Liver (tissue), 9 donors: ENCODE measurements around the gene ZNF569. TPM values are rescaled to one million over a fixed set of nuclear protein-coding genes. Genes with fewer than 3 reads are reported as not detected.

Source experiments
- DNase-seq: peaks from one replicate; pipeline ENCODE4 v3.0.0-alpha.2; 2017; ENCODE audit warnings: low spot score
- H3K27ac ChIP-seq, 2 donors: one replicate each; pipeline ENCODE4 v1.7.0; 2013; ENCODE audit warnings: inconsistent platforms in 2 of 2, low read length in 2 of 2, control low read depth in 1 of 2, low read depth in 1 of 2, mild to moderate bottlenecking in 1 of 2
- H3K27me3 ChIP-seq, 4 donors: one replicate each; pipeline versions ENCODE4 v1.6.1 to v1.7.0; 2013; ENCODE audit warnings: low read length in 3 of 4, inconsistent platforms in 1 of 4, mild to moderate bottlenecking in 1 of 4, moderate library complexity in 1 of 4; ENCODE audit not compliant: control insufficient read depth in 4 of 4, insufficient read depth in 4 of 4
- H3K36me3 ChIP-seq, 4 donors: one replicate each; pipeline versions ENCODE4 v1.6.1 to v1.7.0; 2013; ENCODE audit warnings: low read length in 3 of 4, mild to moderate bottlenecking in 3 of 4, low read depth in 1 of 4, moderate library complexity in 1 of 4; ENCODE audit not compliant: control insufficient read depth in 4 of 4, insufficient read depth in 3 of 4
- H3K4me1 ChIP-seq, 4 donors: one replicate each; pipeline versions ENCODE4 v1.6.1 to v1.7.0; 2013; ENCODE audit warnings: low read length in 3 of 4, mild to moderate bottlenecking in 3 of 4, moderate library complexity in 1 of 4; ENCODE audit not compliant: control insufficient read depth in 4 of 4, insufficient read depth in 4 of 4
- H3K4me3 ChIP-seq, 3 donors: one replicate each; pipeline versions ENCODE4 v1.6.1 to v1.7.0; 2013; ENCODE audit warnings: low read length in 3 of 3, control low read depth in 1 of 3, low read depth in 1 of 3, mild to moderate bottlenecking in 1 of 3
- H3K9ac ChIP-seq, 2 donors: one replicate each; pipeline ENCODE4 v1.7.0; 2013; ENCODE audit warnings: low read length in 2 of 2, mild to moderate bottlenecking in 2 of 2, moderate library complexity in 2 of 2, control low read depth in 1 of 2, low read depth in 1 of 2
- H3K9me3 ChIP-seq, 4 donors: one replicate each; pipeline versions ENCODE4 v1.6.1 to v1.7.0; 2013; ENCODE audit warnings: low read length in 3 of 4; ENCODE audit not compliant: control insufficient read depth in 4 of 4
- EGR1 ChIP-seq, 2 donors: IDR thresholded peaks; 2 replicates each; pipeline ENCODE4 v1.6.1; 2016 to 2018; ENCODE audit warnings: antibody characterized with exemption in 2 of 2, low read depth in 2 of 2
- FOXA2 ChIP-seq: IDR thresholded peaks from 2 replicates; pipeline ENCODE4 v1.6.1; 2016; ENCODE audit warnings: antibody characterized with exemption
- GABPA ChIP-seq, 2 donors: IDR thresholded peaks in 1 of 2; conservative IDR thresholded peaks in 1 of 2; 2 replicates each; pipeline ENCODE4 v1.6.1; 2016; ENCODE audit warnings: antibody characterized with exemption in 2 of 2, mild to moderate bottlenecking in 1 of 2, moderate library complexity in 1 of 2
- HNF4A ChIP-seq, 2 donors: conservative IDR thresholded peaks; 2 replicates each; pipeline ENCODE4 v1.6.1; 2016; ENCODE audit warnings: antibody characterized with exemption in 2 of 2, mild to moderate bottlenecking in 2 of 2
- JUND ChIP-seq, 2 donors: IDR thresholded peaks; 2 replicates each; pipeline ENCODE4 v1.6.1; 2016; ENCODE audit warnings: antibody characterized with exemption in 2 of 2
- NR2F2 ChIP-seq: IDR thresholded peaks from 2 replicates; pipeline ENCODE4 v1.6.1; 2016; ENCODE audit warnings: antibody characterized with exemption
- RAD21 ChIP-seq, 2 donors: IDR thresholded peaks; 2 replicates each; pipeline ENCODE4 v1.6.1; 2016; ENCODE audit warnings: antibody characterized with exemption in 2 of 2, mild to moderate bottlenecking in 2 of 2
- SP1 ChIP-seq: IDR thresholded peaks from 2 replicates; pipeline ENCODE4 v1.6.1; 2018; ENCODE audit warnings: antibody characterized with exemption, mild to moderate bottlenecking
- TAF1 ChIP-seq: conservative IDR thresholded peaks from 2 replicates; pipeline ENCODE4 v1.6.1; 2016; ENCODE audit warnings: antibody characterized with exemption, mild to moderate bottlenecking
- YY1 ChIP-seq: IDR thresholded peaks from 2 replicates; pipeline ENCODE4 v1.6.1; 2016; ENCODE audit warnings: antibody characterized with exemption, mild to moderate bottlenecking
- WGBS: extraction: QIAGEN DNeasy Blood & Tissue Kit; methylation state at CpG from one replicate; pipeline ENCODE4 v1.1.7; 2013; 5-methylcytosine and 5-hydroxymethylcytosine counted together
- polyA plus RNA-seq, 2 donors: library from polyadenylated mRNA; stranded (reverse) in 1 of 2; unstranded in 1 of 2; fragments of 200-250 nt in 1 of 2; fragments of >200 nt in 1 of 2; fragmentation: Nextera tagmentation in 1 of 2; extraction: Ambion mirVana in 1 of 2; gene quantifications; one replicate each; pipeline versions ENCODE4 v1.2.1 to v1.2.3, GENCODE V29; 2013 to 2015
- total RNA-seq, 2 donors: library from RNA; depleted of rRNA; stranded (reverse); fragments of >200 nt; gene quantifications; one replicate each; pipeline ENCODE4 v1.2.3, GENCODE V29; 2014
- TF ChIP-seq, protein P1 (sequence below): IDR thresholded peaks from 2 replicates; pipeline ENCODE4 v1.6.1; 2016; ENCODE audit warnings: antibody characterized with exemption, mild to moderate bottlenecking
- TF ChIP-seq, protein P2 (sequence below): IDR thresholded peaks from 2 replicates; pipeline ENCODE4 v1.6.1; 2016; ENCODE audit warnings: antibody characterized with exemption
- donor health status: healthy.
- donor health status: healthy.
- donor health status: healthy.
- donor health status: healthy.
- donor health status: healthy.

ZNF569 gene
- total and polyA plus RNA-seq, 4 donors = 0.90 to 6.2 (median 1.3) TPM

DNA sequence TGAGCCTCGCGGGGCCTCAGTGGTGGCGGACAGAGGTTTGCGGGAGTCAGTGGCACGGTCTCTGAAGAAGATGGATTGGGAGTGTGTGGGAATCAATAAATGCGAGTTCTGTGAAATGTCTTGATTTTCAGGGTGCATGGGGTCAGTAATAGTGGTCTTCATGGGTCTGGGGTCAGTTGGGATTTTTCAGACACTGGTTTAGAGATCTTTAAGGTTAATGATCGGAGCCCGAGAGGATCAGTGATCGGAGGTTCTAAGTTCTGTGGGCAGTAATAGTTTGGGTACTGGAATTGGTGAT, 39.9 kb upstream of the ZNF569 start:
- WGBS = 2% methylated on average over 9 of the region's 9 CpGs
- H3K27ac ChIP-seq = no peak overlapping the region
- peak overlapping the region in 1 of 2 donors; percentile 17 for H3K9ac ChIP-seq
- H3K9me3 ChIP-seq = peaks cover 19 to 36% (median 25%) of the 10 kb centered on the region in 4 donors
- TF ChIP-seq FOXA2 (no peak), HNF4A (conservative IDR thresholded peaks at IDR 0.05) (no peak)
- H3K27me3 ChIP-seq = no peaks in the 10 kb centered on the region
- no peaks in the 10 kb centered on the region for H3K36me3 ChIP-seq
- DNase-seq = no peak
- H3K4me3 ChIP-seq = peak overlapping the region; percentile 50 to 67 (median 60)
- no peaks in the 10 kb centered on the region for H3K4me1 ChIP-seq

DNA sequence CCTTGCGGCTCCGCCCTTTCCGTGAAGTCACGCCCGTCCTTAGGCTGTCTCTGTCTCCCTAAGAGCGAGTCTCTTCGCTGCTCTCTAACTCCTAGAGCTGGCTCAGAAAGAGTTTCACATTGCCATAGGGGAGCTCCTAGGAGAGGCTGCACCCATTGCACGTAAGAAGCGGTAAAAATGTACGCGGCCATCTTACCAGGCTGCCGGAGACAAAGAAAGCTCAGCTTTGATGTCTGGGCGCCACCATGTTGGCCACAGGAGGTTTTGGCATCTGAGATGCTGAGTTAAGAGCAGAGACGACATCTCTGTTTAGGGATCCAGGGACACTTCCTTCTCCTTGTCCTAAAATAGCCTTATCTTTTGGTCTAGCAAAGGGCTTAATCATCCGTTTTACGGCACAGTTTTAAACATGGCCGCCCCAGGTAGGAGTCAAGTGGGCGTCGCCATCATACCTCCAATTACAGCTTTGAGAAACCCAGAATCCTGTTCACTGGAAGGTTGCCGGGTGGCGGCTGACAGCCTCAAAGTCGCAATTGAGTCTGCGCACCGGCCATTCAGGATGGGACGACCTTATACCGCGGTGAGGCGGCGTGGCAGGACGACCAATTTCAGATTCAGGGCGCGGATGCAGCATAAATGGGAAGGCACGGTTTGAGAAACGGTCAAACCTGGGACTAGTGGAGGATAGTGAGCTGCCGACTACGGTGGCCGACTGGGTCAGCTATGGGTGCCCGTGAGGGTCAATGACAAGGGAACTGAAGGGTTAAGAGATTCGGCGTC, 39.3 kb upstream of the ZNF569 start, which contains the start of gene ZNF793:
Gene ZNF793 (plus strand): TSS at position 553 of the 780 bp plus-strand sequence. CDS start 16,501 bp downstream, outside the sequence.
- no peaks in the 10 kb centered on the region for H3K4me1 ChIP-seq
- peak within 1 kb of the TSS in 1 of 2 donors; percentile 60 for H3K9ac ChIP-seq
- peak within 1 kb of the TSS; percentile 50 to 67 (median 60) for H3K4me3 ChIP-seq
- WGBS = 2% methylated on average over 40 of the region's 40 CpGs
- peaks cover 17 to 32% (median 25%) of the 10 kb centered on the region in 4 donors for H3K9me3 ChIP-seq
- no peaks in the 10 kb centered on the region for H3K36me3 ChIP-seq
- DNase-seq = peak; percentile 73
- peak within 1 kb of the TSS; percentile 63 to 68 for H3K27ac ChIP-seq
- H3K27me3 ChIP-seq = no peaks in the 10 kb centered on the region
- TF ChIP-seq RAD21 (IDR thresholded peaks at IDR 0.05) = no peak
- TF ChIP-seq EGR1 (IDR thresholded peaks at IDR 0.05; ENCODE audit: low read depth in 2 of 2) = no peak
- TF ChIP-seq, protein P1, sequence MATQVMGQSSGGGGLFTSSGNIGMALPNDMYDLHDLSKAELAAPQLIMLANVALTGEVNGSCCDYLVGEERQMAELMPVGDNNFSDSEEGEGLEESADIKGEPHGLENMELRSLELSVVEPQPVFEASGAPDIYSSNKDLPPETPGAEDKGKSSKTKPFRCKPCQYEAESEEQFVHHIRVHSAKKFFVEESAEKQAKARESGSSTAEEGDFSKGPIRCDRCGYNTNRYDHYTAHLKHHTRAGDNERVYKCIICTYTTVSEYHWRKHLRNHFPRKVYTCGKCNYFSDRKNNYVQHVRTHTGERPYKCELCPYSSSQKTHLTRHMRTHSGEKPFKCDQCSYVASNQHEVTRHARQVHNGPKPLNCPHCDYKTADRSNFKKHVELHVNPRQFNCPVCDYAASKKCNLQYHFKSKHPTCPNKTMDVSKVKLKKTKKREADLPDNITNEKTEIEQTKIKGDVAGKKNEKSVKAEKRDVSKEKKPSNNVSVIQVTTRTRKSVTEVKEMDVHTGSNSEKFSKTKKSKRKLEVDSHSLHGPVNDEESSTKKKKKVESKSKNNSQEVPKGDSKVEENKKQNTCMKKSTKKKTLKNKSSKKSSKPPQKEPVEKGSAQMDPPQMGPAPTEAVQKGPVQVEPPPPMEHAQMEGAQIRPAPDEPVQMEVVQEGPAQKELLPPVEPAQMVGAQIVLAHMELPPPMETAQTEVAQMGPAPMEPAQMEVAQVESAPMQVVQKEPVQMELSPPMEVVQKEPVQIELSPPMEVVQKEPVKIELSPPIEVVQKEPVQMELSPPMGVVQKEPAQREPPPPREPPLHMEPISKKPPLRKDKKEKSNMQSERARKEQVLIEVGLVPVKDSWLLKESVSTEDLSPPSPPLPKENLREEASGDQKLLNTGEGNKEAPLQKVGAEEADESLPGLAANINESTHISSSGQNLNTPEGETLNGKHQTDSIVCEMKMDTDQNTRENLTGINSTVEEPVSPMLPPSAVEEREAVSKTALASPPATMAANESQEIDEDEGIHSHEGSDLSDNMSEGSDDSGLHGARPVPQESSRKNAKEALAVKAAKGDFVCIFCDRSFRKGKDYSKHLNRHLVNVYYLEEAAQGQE = no peak
- peak; percentile 97 for TF ChIP-seq YY1
- no peak for TF ChIP-seq FOXA2
- TF ChIP-seq GABPA (IDR thresholded peaks at IDR 0.05 in 1 of 2, conservative IDR thresholded peaks at IDR 0.05 in 1 of 2) = no peak
- TF ChIP-seq TAF1 = no peak
- TF ChIP-seq, protein P2, sequence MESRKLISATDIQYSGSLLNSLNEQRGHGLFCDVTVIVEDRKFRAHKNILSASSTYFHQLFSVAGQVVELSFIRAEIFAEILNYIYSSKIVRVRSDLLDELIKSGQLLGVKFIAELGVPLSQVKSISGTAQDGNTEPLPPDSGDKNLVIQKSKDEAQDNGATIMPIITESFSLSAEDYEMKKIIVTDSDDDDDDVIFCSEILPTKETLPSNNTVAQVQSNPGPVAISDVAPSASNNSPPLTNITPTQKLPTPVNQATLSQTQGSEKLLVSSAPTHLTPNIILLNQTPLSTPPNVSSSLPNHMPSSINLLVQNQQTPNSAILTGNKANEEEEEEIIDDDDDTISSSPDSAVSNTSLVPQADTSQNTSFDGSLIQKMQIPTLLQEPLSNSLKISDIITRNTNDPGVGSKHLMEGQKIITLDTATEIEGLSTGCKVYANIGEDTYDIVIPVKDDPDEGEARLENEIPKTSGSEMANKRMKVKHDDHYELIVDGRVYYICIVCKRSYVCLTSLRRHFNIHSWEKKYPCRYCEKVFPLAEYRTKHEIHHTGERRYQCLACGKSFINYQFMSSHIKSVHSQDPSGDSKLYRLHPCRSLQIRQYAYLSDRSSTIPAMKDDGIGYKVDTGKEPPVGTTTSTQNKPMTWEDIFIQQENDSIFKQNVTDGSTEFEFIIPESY = peak; percentile 70
- no peak for TF ChIP-seq JUND (IDR thresholded peaks at IDR 0.05)
- TF ChIP-seq SP1 = no peak
- TF ChIP-seq NR2F2 = no peak

DNA sequence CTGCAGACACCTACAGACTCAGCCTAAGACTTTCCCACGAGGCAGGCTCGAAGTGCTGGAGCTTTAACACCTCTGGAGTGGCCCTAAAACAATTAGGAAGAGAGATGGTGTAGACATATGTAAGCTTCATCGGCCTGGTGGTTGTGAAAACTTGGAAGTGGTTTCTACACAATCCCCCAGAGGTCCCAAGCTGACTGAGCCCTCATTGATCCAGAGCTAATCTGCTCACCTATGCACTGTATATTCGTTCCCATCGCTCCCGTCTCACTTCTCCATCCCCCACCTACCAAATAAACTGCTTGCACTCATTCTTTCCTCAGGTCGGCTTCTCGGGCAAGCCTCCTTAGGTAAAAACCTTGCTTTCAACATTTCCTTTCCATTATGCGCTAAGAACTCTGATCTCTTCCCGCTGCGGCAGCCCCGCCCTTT, 38.7 kb upstream of the ZNF569 start:
- H3K4me3 ChIP-seq = peak overlapping the region; percentile 50 to 67 (median 60)
- H3K4me1 ChIP-seq = no peaks in the 10 kb centered on the region
- DNase-seq = no peak
- TF ChIP-seq SP1 = no peak
- no peak for TF ChIP-seq JUND (IDR thresholded peaks at IDR 0.05)
- H3K9ac ChIP-seq = no peak overlapping the region
- H3K36me3 ChIP-seq = no peaks in the 10 kb centered on the region
- no peaks in the 10 kb centered on the region for H3K27me3 ChIP-seq
- H3K9me3 ChIP-seq = peaks cover 15 to 32% (median 25%) of the 10 kb centered on the region in 4 donors
- peak overlapping the region; percentile 63 to 68 for H3K27ac ChIP-seq
- WGBS = 6% methylated on average over 12 of the region's 12 CpGs
